HUES48 (cell line): ENCODE measurements around the gene SSPN.

Experiments used
- H3K27ac ChIP-seq: one replicate; pipeline ENCODE4 v1.7.0; 2013; ENCODE audit warnings: low read depth, low read length, inconsistent platforms
- H3K27me3 ChIP-seq: 2 replicates; pipeline ENCODE4 v1.6.1; 2013; ENCODE audit warnings: mild to moderate bottlenecking, low read length; ENCODE audit not compliant: control insufficient read depth, insufficient read depth
- H3K36me3 ChIP-seq: 2 replicates; pipeline ENCODE4 v1.6.1; 2013; ENCODE audit warnings: low read length; ENCODE audit not compliant: control insufficient read depth, insufficient read depth
- H3K4me1 ChIP-seq: 2 replicates; pipeline ENCODE4 v1.6.1; 2013; ENCODE audit warnings: mild to moderate bottlenecking, low read length; ENCODE audit not compliant: control insufficient read depth, insufficient read depth
- H3K4me3 ChIP-seq: 2 replicates; pipeline ENCODE4 v1.5.1; 2013; ENCODE audit warnings: mild to moderate bottlenecking, low read depth, low read length
- H3K9ac ChIP-seq: 2 replicates; pipeline ENCODE4 v1.6.1; 2013; ENCODE audit warnings: mild to moderate bottlenecking, low read depth, low read length, moderate library complexity
- H3K9me3 ChIP-seq: 2 replicates; pipeline ENCODE4 v1.6.1; 2013; ENCODE audit warnings: low read length; ENCODE audit not compliant: control insufficient read depth, insufficient read depth

SSPN gene

GRCh38 chr12:26188127-26188526, 7.2 kb upstream of the SSPN start:
- no peaks in the 10 kb centered on the region; the same call in 1 of the 2 replicates for H3K27me3 ChIP-seq
- no peaks in the 10 kb centered on the region for H3K4me1 ChIP-seq
- H3K9ac ChIP-seq, result no peak overlapping the region
- H3K27ac ChIP-seq, result no peak overlapping the region
- H3K36me3 ChIP-seq, result no peaks in the 10 kb centered on the region
- H3K9me3 ChIP-seq, result no peaks in the 10 kb centered on the region
- H3K4me3 ChIP-seq, result no peak overlapping the region

- no peaks in the 10 kb centered on the region for H3K9me3 ChIP-seq
- no peaks in the 10 kb centered on the region for H3K36me3 ChIP-seq
- H3K27me3 ChIP-seq, result peaks cover 4% of the 10 kb centered on the region
- no peak overlapping the region for H3K27ac ChIP-seq
- no peak overlapping the region for H3K9ac ChIP-seq
- no peaks in the 10 kb centered on the region for H3K4me1 ChIP-seq
- H3K4me3 ChIP-seq, result no peak overlapping the region
Observed at GRCh38 chr12:26188641-26189040, 6.7 kb upstream of the SSPN start.

GRCh38 chr12:26192142-26192541, 3.2 kb upstream of the SSPN start:
- H3K27me3 ChIP-seq, result peaks cover 38% of the 10 kb centered on the region
- no peak overlapping the region for H3K9ac ChIP-seq
- no peaks in the 10 kb centered on the region for H3K9me3 ChIP-seq
- no peaks in the 10 kb centered on the region for H3K36me3 ChIP-seq
- 0 out of 2 replicates have a peak, but pooled peaks cover 4% of the 10 kb centered on the region for H3K4me1 ChIP-seq
- no peak overlapping the region for H3K27ac ChIP-seq
- no peak overlapping the region for H3K4me3 ChIP-seq

GRCh38 chr12:26193539-26193938, 1.8 kb upstream of the SSPN start:
- H3K4me1 ChIP-seq, result 0 out of 2 replicates have a peak, but pooled peaks cover 4% of the 10 kb centered on the region
- no peak overlapping the region for H3K4me3 ChIP-seq
- H3K36me3 ChIP-seq, result no peaks in the 10 kb centered on the region
- H3K27ac ChIP-seq, result no peak overlapping the region
- peaks cover 46% of the 10 kb centered on the region for H3K27me3 ChIP-seq
- H3K9ac ChIP-seq, result no peak overlapping the region
- H3K9me3 ChIP-seq, result no peaks in the 10 kb centered on the region

- no peaks in the 10 kb centered on the region for H3K36me3 ChIP-seq
- H3K27ac ChIP-seq, result no peak overlapping the region
- H3K9ac ChIP-seq, result peak overlapping the region; percentile 57
- peak overlapping the region; percentile 63 for H3K4me3 ChIP-seq
- H3K27me3 ChIP-seq, result peaks cover 51% of the 10 kb centered on the region
- no peaks in the 10 kb centered on the region for H3K9me3 ChIP-seq
- 0 out of 2 replicates have a peak, but pooled peaks cover 4% of the 10 kb centered on the region for H3K4me1 ChIP-seq
Observed at GRCh38 chr12:26195641-26196420, 458 bp downstream of the SSPN start.

GRCh38 chr12:26196421-26196716, 996 bp downstream of the SSPN start:
- no peaks in the 10 kb centered on the region for H3K36me3 ChIP-seq
- no peak overlapping the region for H3K27ac ChIP-seq
- H3K4me3 ChIP-seq, result peak overlapping the region; percentile 63
- 0 out of 2 replicates have a peak, but pooled peaks cover 4% of the 10 kb centered on the region for H3K4me1 ChIP-seq
- peaks cover 51% of the 10 kb centered on the region for H3K27me3 ChIP-seq
- no peak overlapping the region for H3K9ac ChIP-seq
- H3K9me3 ChIP-seq, result no peaks in the 10 kb centered on the region

GRCh38 chr12:26197832-26198231, 2.5 kb downstream of the SSPN start:
- Histone ChIP-seq H3K27me3 (peaks cover 51% of the 10 kb centered on the region), H3K27ac (no peak overlapping the region), H3K4me1 (0 out of 2 replicates have a peak, but pooled peaks cover 4% of the 10 kb centered on the region), H3K9ac (no peak overlapping the region), H3K4me3 (no peak overlapping the region), H3K9me3 (no peaks in the 10 kb centered on the region), H3K36me3 (no peaks in the 10 kb centered on the region)

GRCh38 chr12:26198742-26199141, 3.4 kb downstream of the SSPN start:
- Histone ChIP-seq H3K36me3 (no peaks in the 10 kb centered on the region), H3K4me3 (no peak overlapping the region), H3K27ac (no peak overlapping the region), H3K9me3 (no peaks in the 10 kb centered on the region), H3K4me1 (0 out of 2 replicates have a peak, but pooled peaks cover 4% of the 10 kb centered on the region), H3K27me3 (peaks cover 46% of the 10 kb centered on the region), H3K9ac (no peak overlapping the region)

- H3K9ac ChIP-seq, result no peak overlapping the region
- H3K27ac ChIP-seq, result no peak overlapping the region
- H3K4me3 ChIP-seq, result no peak overlapping the region
- H3K9me3 ChIP-seq, result no peaks in the 10 kb centered on the region
- H3K36me3 ChIP-seq, result no peaks in the 10 kb centered on the region
- 0 out of 2 replicates have a peak, but pooled peaks cover 5% of the 10 kb centered on the region for H3K27me3 ChIP-seq
- peaks cover 8% of the 10 kb centered on the region for H3K4me1 ChIP-seq
Observed at GRCh38 chr12:26203167-26203780, 7.9 kb downstream of the SSPN start.

GRCh38 chr12:26204612-26205289, 9.4 kb downstream of the SSPN start:
- H3K27ac ChIP-seq, result no peak overlapping the region
- H3K4me1 ChIP-seq, result peaks cover 8% of the 10 kb centered on the region
- no peak overlapping the region for H3K9ac ChIP-seq
- H3K36me3 ChIP-seq, result no peaks in the 10 kb centered on the region
- no peaks in the 10 kb centered on the region for H3K9me3 ChIP-seq
- H3K4me3 ChIP-seq, result no peak overlapping the region
- H3K27me3 ChIP-seq, result no peaks in the 10 kb centered on the region

- H3K36me3 ChIP-seq, result no peaks in the 10 kb centered on the region
- peaks cover 8% of the 10 kb centered on the region for H3K4me1 ChIP-seq
- H3K9me3 ChIP-seq, result no peaks in the 10 kb centered on the region
- no peak overlapping the region for H3K4me3 ChIP-seq
- H3K27me3 ChIP-seq, result no peaks in the 10 kb centered on the region
- no peak overlapping the region for H3K27ac ChIP-seq
- no peak overlapping the region for H3K9ac ChIP-seq
Observed at GRCh38 chr12:26205298-26205697, 9.9 kb downstream of the SSPN start.
